SK-N-MC (cell line): Measurements from ENCODE around the gene SLC49A3.

Experiments used
- DNase-seq: peaks from one replicate; pipeline ENCODE4 v3.0.0-alpha.2; 2011; ENCODE audit warnings: low read depth, low spot score
- H3K27ac ChIP-seq: fragments of 200-600 bp; sonication (generic); 2 replicates; pipeline ENCODE4 v1.5.1; 2016; ENCODE audit warnings: mixed run types
- H3K36me3 ChIP-seq: fragments of 200-600 bp; sonication (generic); 2 replicates; pipeline ENCODE4 v1.6.1; 2017; ENCODE audit warnings: antibody characterized with exemption, low read length, mixed read lengths; ENCODE audit not compliant: insufficient read depth
- H3K4me3 ChIP-seq: fragments of 200-600 bp; sonication (generic); 2 replicates; pipeline ENCODE4 v1.5.1; 2016
- H3K9ac ChIP-seq: fragments of 200-600 bp; sonication (generic); 2 replicates; pipeline ENCODE4 v1.8.0; 2017; ENCODE audit warnings: mixed run types, mixed read lengths; ENCODE audit not compliant: insufficient read length
- H3K9me3 ChIP-seq: fragments of 200-600 bp; sonication (generic); 2 replicates; pipeline ENCODE4 v1.6.1; 2017; ENCODE audit warnings: low read depth, mild to moderate bottlenecking, antibody characterized with exemption, low read length, moderate library complexity, mixed read lengths
- EZH2 ChIP-seq: fragments of 200-600 bp; sonication (generic); IDR thresholded peaks from one replicate; pipeline ENCODE4 v1.6.1; 2017; ENCODE audit warnings: antibody characterized with exemption
- FOXP2 ChIP-seq: optimal IDR thresholded peaks from 2 replicates; pipeline ENCODE3; 2011; ENCODE audit warnings: mild to moderate bottlenecking, moderate library complexity; ENCODE audit not compliant: insufficient read depth; ENCODE audit errors: extremely low read length, control extremely low read depth
- POLR2AphosphoS5 ChIP-seq: IDR thresholded peaks from 2 replicates; pipeline ENCODE4 v1.6.1; 2012; ENCODE audit warnings: mild to moderate bottlenecking, low read depth, low read length, borderline replicate concordance

SLC49A3 gene

GRCh38 chr4:679104-679481 lies 9.9 kb downstream of the SLC49A3 start:
- no peak overlapping the region for H3K9ac ChIP-seq

DNA sequence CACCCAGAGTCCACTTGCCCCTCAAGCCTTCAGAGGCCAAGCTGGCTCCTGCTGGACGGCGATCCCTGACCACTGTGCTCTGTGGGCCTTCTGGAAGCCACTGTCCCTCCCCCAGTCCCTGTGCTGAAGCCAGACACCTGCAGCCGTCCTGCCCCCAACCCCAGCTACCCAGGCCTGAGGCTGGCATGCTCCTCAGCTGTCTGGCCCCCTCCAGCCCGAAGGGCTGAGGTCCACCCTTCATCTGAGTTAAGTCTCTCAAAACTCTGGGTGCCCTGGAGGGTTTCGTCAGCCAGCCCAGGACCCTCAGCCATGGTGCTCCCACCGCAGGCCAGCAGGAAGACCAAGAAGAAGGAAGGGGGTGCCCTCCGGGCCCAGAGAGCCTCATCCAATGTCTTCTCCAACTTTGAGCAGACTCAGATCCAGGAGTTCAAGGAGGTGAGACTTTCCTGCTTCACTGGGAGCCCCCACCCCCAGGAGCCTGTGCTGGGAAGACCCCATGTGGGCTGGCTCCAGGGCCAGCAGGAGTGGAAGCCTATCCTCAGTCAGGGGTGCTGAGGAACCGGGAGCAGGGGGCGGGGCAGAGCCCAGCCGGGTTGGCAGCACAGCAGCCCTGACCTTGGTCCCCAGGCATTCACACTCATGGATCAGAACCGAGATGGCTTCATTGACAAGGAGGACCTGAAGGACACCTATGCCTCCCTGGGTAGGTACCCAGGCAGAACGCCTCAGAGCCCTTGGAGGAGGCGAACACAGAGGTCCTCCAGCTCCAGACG lies 10.4 kb downstream of the SLC49A3 start:
- no peak for DNase-seq
- no peak for TF ChIP-seq EZH2
- no peak for TF ChIP-seq FOXP2
- no peak for TF ChIP-seq POLR2AphosphoS5
- H3K36me3 ChIP-seq: no peaks in the 10 kb centered on the region
- H3K9me3 ChIP-seq: no peaks in the 10 kb centered on the region
- H3K9ac ChIP-seq: no peak overlapping the region
- no peak overlapping the region for H3K27ac ChIP-seq
- no peak overlapping the region for H3K4me3 ChIP-seq

More at GRCh38 chr4:679104-679481, 9.9 kb downstream of the SLC49A3 start:
- TF ChIP-seq POLR2AphosphoS5: no peak
- no peak for TF ChIP-seq EZH2
- TF ChIP-seq FOXP2: no peak
- Histone ChIP-seq H3K9me3 (no peaks in the 10 kb centered on the region), H3K4me3 (no peak overlapping the region), H3K27ac (no peak overlapping the region), H3K36me3 (no peaks in the 10 kb centered on the region)
- DNase-seq: no peak

GRCh38 chr4:677431-678293 lies 11.3 kb downstream of the SLC49A3 start:
- no peak overlapping the region for H3K9ac ChIP-seq
- TF ChIP-seq EZH2 (no peak), POLR2AphosphoS5 (no peak)
- no peak overlapping the region for H3K4me3 ChIP-seq
- H3K27ac ChIP-seq: no peak overlapping the region
- H3K9me3 ChIP-seq: no peaks in the 10 kb centered on the region
- H3K36me3 ChIP-seq: peaks cover 5% of the 10 kb centered on the region
- DNase-seq: no peak

DNA sequence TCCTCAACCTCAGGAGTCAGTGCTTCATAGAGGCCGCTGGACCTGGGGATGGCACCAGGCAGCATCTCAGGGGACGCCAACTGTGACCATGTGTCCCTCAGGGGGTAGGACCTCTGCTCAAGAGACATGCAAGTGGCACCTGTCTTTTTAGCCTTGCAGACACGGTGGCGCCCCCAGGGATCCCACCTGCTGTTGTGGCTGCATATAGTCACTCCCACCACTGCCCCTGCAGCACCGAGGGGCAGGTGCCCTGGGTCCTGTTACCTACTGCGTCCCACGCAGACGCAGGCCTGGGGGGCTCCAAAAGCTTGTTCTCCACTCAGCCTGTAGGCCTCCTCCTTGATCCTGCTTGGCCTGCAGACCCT lies 12.1 kb downstream of the SLC49A3 start:
- Histone ChIP-seq H3K9me3 (no peaks in the 10 kb centered on the region), H3K4me3 (no peak overlapping the region), H3K36me3 (peaks cover 13% of the 10 kb centered on the region), H3K27ac (no peak overlapping the region), H3K9ac (no peak overlapping the region)
- TF ChIP-seq FOXP2 (no peak), POLR2AphosphoS5 (no peak), EZH2 (no peak)
- DNase-seq: no peak

DNA sequence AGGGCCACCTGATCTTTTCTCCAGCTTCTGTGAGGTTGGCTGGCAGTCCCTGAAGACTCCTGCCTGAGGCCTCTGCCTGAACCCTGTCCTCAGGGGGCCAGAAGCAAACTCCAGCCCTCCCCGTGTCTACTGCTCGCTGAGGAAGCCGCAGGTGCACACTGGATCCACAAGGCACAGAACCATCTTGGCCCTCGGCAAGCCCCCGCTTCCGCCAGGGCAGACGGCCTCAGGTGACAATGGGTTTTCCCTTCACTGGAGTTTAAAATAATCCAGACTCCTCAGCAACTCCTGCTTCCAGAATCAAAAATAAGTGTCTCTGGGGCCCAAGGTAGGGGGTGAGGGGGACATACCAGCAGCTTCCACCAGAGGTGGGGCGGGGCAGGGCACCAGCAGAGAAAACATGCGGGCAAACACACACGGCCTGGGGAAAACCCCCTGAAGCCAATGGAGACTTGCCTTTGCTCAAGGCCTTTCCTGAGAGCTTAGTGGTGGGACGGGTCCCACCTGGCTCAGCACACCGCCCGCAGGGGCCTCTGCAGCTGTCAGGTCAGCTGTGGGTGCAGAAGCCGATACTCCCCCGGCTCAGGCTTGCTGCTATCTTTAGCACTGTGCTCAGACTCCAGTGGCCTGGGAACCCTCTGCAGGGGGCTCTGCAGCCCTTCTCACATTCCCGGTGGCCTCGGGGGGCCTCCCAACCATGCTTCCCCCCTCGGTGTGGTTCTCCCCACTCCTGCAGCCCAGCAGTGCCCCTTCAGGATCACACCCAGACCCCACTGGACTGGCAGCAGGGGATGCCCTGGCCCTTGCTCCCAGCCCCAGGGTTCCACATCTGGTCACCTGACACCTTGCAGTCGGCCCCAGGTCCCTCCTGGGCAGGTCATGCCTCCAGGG lies 12.7 kb downstream of the SLC49A3 start:
- H3K9me3 ChIP-seq: no peaks in the 10 kb centered on the region
- no peak overlapping the region for H3K4me3 ChIP-seq
- no peak overlapping the region; the same call in 1 of the 2 replicates for H3K27ac ChIP-seq
- no peak for DNase-seq
- no peak overlapping the region for H3K9ac ChIP-seq
- H3K36me3 ChIP-seq: peaks cover 20% of the 10 kb centered on the region
- TF ChIP-seq EZH2 (no peak), POLR2AphosphoS5 (no peak), FOXP2 (no peak)

DNA sequence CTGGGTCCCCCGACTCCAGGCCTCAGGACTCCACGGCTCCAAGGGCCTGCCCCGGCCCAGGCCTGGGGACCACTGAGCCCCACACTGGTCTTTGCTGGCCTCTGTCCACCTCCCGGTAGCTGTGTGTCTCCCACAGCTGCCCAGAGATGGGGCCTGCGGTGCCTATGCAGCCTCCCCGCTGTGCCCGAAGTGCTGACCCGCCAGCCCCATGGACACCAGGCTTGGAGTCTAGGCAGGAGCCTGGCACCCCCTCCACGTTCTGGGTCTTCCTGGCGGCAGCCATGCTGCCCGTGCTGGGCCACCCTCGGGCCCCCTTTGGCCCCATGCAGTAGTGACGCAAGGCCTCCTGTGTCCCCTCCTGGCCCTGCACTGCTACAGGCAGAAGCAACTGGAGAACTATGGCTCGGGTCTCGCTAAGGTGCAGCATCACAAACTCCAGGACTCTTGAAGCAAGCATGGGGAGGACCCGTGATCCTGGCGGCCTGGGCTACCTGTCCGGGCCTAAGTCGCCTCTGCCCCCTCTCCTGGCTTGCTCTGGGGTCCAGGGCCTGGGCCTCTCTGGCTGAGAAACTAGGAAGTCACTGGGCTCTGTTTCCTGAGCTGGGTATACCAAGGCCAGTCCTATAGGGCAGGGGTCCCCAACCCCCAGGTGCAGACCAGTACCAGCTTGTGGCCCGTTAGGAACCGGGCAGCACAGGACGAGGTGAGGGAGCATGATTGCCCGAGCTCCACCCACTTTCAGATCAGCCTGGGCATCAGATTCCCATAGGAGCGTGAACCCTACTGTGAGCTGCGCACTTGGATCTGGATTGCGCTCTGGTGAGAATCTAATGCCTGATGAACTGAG lies 13.7 kb downstream of the SLC49A3 start:
- Histone ChIP-seq H3K36me3 (peaks cover 26% of the 10 kb centered on the region), H3K9ac (peak overlapping the region; percentile 98), H3K9me3 (no peaks in the 10 kb centered on the region), H3K27ac (peak overlapping the region; percentile 70), H3K4me3 (peak overlapping the region; percentile 97)
- no peak for DNase-seq
- TF ChIP-seq EZH2 (no peak), FOXP2 (no peak), POLR2AphosphoS5 (no peak; the same call in 1 of the 2 replicates)
